ENCODE results near the gene DENND1A. TPM values are rescaled to one million over a fixed set of nuclear protein-coding genes. Genes with fewer than 3 reads are reported as not detected.
"Not testable (repeated sequence)": the region's sequence is repeated elsewhere in the genome, so short reads cannot be mapped to it uniquely, and the experiment has no call there.

The DENND1A gene, protein sequence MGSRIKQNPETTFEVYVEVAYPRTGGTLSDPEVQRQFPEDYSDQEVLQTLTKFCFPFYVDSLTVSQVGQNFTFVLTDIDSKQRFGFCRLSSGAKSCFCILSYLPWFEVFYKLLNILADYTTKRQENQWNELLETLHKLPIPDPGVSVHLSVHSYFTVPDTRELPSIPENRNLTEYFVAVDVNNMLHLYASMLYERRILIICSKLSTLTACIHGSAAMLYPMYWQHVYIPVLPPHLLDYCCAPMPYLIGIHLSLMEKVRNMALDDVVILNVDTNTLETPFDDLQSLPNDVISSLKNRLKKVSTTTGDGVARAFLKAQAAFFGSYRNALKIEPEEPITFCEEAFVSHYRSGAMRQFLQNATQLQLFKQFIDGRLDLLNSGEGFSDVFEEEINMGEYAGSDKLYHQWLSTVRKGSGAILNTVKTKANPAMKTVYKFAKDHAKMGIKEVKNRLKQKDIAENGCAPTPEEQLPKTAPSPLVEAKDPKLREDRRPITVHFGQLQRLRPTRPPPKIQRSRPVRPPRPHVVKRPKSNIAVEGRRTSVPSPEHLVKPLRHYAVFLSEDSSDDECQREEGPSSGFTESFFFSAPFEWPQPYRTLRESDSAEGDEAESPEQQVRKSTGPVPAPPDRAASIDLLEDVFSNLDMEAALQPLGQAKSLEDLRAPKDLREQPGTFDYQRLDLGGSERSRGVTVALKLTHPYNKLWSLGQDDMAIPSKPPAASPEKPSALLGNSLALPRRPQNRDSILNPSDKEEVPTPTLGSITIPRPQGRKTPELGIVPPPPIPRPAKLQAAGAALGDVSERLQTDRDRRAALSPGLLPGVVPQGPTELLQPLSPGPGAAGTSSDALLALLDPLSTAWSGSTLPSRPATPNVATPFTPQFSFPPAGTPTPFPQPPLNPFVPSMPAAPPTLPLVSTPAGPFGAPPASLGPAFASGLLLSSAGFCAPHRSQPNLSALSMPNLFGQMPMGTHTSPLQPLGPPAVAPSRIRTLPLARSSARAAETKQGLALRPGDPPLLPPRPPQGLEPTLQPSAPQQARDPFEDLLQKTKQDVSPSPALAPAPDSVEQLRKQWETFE
- total RNA-seq = 10 to 100 TPM; 19.3 to 22.8 TPM

GRCh38 chr9:123929870-123930831 is at the start of gene DENND1A:
Gene DENND1A, minus strand, starts transcription at chr9:123930126. Its CDS starts 221 bp downstream, at chr9:123929905.
- peaks cover 20% of the 10 kb centered on the region for H3K36me3 Mint-ChIP-seq (ENCODE audit: low read depth)
- H3K4me1 Mint-ChIP-seq = peaks cover 35% of the 10 kb centered on the region
- H3K4me3 Mint-ChIP-seq = peak within 1 kb of the TSS; percentile 92
- peak within 1 kb of the TSS; percentile 96 for H3K27ac Mint-ChIP-seq
- peaks cover 5% of the 10 kb centered on the region for H3K27me3 Mint-ChIP-seq
- H3K9me3 Mint-ChIP-seq = peaks cover 6% of the 10 kb centered on the region
- peak; percentile 83 for ATAC-seq (replicated peaks)

- Mint-ChIP-seq H3K27me3 (peaks cover 24% of the 10 kb centered on the region), H3K9me3 (no peaks in the 10 kb centered on the region), H3K4me3 (no peak overlapping the region), H3K4me1 (no peaks in the 10 kb centered on the region), H3K36me3 (ENCODE audit: low read depth) (no peaks in the 10 kb centered on the region), H3K27ac (no peak overlapping the region)
- no peak for ATAC-seq (replicated peaks)
Measured at GRCh38 chr9:123978981-123979380, 49.1 kb upstream of the DENND1A start.

DNA sequence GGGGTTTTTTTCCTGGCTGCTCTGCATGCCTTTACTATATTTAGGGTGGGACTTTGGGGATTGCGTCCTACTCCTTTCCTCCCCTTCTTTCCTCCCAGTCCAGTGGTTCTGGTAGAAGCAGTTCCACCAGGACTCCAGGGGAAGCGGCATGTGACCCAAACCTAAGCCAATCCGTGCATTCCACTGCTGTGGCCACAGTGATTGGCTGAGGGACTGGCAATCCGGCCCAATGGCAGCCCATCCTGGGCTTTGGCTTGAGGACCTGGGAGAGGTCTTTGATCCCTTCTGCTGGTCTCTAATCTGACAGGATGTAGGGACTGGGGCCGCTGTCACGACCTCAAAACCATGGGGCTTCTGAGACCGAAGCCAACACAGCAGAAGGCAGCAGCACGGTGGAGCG is 46.7 kb upstream of the DENND1A start:
- H3K36me3 Mint-ChIP-seq (ENCODE audit: low read depth); H3K27ac Mint-ChIP-seq; H3K4me3 Mint-ChIP-seq; H3K4me1 Mint-ChIP-seq; ATAC-seq (replicated peaks); H3K9me3 Mint-ChIP-seq: not testable (repeated sequence)
- peaks cover 16% of the 10 kb centered on the region for H3K27me3 Mint-ChIP-seq

- Mint-ChIP-seq H3K27me3 (peaks cover 12% of the 10 kb centered on the region), H3K9me3 (no peaks in the 10 kb centered on the region), H3K4me1 (no peaks in the 10 kb centered on the region), H3K4me3 (no peak overlapping the region), H3K36me3 (ENCODE audit: low read depth) (no peaks in the 10 kb centered on the region), H3K27ac (no peak overlapping the region)
- ATAC-seq (replicated peaks) = no peak
Measured at GRCh38 chr9:123975871-123976270, 45.9 kb upstream of the DENND1A start.

GRCh38 chr9:123974471-123974870 is 44.5 kb upstream of the DENND1A start:
- Mint-ChIP-seq H3K4me3 (no peak overlapping the region), H3K27me3 (peaks cover 10% of the 10 kb centered on the region), H3K9me3 (no peaks in the 10 kb centered on the region), H3K4me1 (no peaks in the 10 kb centered on the region), H3K36me3 (ENCODE audit: low read depth) (no peaks in the 10 kb centered on the region), H3K27ac (no peak overlapping the region)
- ATAC-seq (replicated peaks) = no peak

- Mint-ChIP-seq H3K36me3 (ENCODE audit: low read depth) (no peaks in the 10 kb centered on the region), H3K9me3 (no peaks in the 10 kb centered on the region), H3K27ac (no peak overlapping the region), H3K4me1 (no peaks in the 10 kb centered on the region), H3K27me3 (peaks cover 2% of the 10 kb centered on the region), H3K4me3 (no peak overlapping the region)
- ATAC-seq (replicated peaks) = no peak
Measured at GRCh38 chr9:123973590-123974223, 43.8 kb upstream of the DENND1A start.

DNA sequence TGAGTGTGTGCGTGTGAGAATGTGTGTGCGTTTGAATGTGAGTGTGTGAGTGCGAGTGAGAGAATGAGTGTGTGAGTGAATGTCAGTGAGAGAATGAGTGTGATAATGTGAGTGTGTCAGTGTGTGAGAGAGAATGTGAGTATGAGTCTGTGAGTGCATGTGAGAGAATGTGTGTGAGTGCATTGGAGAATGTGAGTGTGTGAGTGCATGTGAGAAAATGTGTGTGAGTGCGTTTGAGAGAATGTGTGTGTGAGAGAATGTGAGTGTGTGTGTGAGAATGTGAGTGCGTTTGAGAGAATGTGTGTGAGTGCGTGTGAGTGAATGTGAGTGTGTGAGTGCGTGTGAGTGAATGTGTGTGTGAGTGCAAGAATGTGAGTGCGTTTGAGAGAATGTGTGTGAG is 42.7 kb upstream of the DENND1A start:
- no peaks in the 10 kb centered on the region for H3K9me3 Mint-ChIP-seq
- no peak overlapping the region for H3K27ac Mint-ChIP-seq
- peaks cover 2% of the 10 kb centered on the region for H3K27me3 Mint-ChIP-seq
- no peaks in the 10 kb centered on the region for H3K36me3 Mint-ChIP-seq (ENCODE audit: low read depth)
- no peak overlapping the region for H3K4me3 Mint-ChIP-seq
- no peak for ATAC-seq (replicated peaks)
- H3K4me1 Mint-ChIP-seq = no peaks in the 10 kb centered on the region

GRCh38 chr9:123967323-123967722 is 37.4 kb upstream of the DENND1A start:
- Mint-ChIP-seq H3K27me3 (peaks cover 11% of the 10 kb centered on the region), H3K36me3 (ENCODE audit: low read depth) (no peaks in the 10 kb centered on the region), H3K4me1 (no peaks in the 10 kb centered on the region), H3K9me3 (no peaks in the 10 kb centered on the region), H3K4me3 (no peak overlapping the region), H3K27ac (no peak overlapping the region)
- ATAC-seq (replicated peaks) = no peak

DNA sequence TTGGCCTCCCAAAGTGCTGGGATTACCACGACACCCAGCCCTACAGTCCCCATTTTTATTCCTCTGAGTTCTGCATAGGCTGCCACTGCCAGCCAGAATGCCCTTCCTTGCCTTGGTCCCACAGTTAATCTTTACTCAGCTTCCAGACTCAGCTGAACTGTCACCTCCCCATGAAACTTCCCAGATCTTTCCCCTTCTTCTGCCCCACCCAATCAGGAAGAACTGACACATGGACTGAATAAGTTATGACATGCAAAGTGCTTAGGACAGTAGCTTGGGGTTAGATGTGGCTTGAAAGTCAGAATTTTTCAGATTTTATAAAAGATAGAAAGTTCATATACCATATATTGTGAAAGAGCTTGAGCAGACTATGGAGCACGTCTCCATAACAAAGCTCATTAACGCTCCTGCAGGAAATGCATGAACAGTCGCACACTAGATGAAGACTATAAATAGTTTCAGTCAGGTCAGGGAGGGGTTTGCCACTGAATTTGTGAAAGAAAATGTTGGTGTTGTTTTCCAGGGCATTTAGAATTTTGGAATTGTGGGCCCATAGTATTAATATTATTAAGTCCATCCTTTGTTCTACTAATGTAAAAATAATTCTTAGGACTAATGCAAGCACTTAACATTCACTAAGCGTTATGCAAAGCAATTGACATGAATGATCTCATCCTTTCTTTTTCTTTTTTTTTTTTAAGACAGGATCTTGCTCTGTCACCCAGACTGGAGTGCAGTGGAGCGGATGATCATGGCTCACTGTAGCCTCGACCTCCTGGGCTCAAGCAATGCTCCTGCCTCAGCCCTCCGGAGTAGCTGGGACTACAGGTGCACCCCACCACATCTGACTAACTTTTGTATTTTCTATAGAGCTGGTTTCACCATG is 36.1 kb upstream of the DENND1A start:
- Mint-ChIP-seq H3K27ac (no peak overlapping the region), H3K4me3 (no peak overlapping the region), H3K36me3 (ENCODE audit: low read depth) (no peaks in the 10 kb centered on the region), H3K27me3 (peaks cover 14% of the 10 kb centered on the region), H3K9me3 (no peaks in the 10 kb centered on the region), H3K4me1 (no peaks in the 10 kb centered on the region)
- ATAC-seq (replicated peaks) = no peak

DNA sequence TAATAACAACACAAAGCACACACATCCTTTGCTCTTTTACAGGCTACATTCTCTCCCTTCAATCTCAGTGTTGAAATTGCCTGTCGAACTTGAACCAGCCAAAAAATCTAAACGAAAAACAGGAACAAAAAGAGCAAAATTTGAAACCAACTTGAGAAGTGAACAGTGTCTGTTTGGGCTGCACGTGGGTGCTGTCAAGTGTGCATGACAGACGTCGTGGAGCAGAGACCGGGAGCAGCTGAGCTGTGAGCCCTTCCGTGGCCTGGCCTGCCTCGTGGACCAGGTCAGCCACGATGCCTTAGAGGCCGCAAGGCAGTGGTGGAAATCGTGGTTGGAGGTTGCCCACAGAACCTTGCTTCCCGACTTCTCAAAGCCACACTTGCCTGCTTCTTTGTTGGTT is 34.8 kb upstream of the DENND1A start:
- H3K9me3 Mint-ChIP-seq = no peaks in the 10 kb centered on the region

GRCh38 chr9:123960965-123961364 is 31.0 kb upstream of the DENND1A start:
- H3K4me3 Mint-ChIP-seq = no peak overlapping the region
- H3K36me3 Mint-ChIP-seq (ENCODE audit: low read depth) = no peaks in the 10 kb centered on the region
- no peaks in the 10 kb centered on the region for H3K4me1 Mint-ChIP-seq
- no peak for ATAC-seq (replicated peaks)
- H3K27ac Mint-ChIP-seq = no peak overlapping the region
- no peaks in the 10 kb centered on the region for H3K9me3 Mint-ChIP-seq
- peaks cover 18% of the 10 kb centered on the region for H3K27me3 Mint-ChIP-seq

More for the DNA sequence above, 34.8 kb upstream of the DENND1A start:
- no peak overlapping the region for H3K4me3 Mint-ChIP-seq
- H3K27me3 Mint-ChIP-seq = peaks cover 19% of the 10 kb centered on the region
- H3K4me1 Mint-ChIP-seq = no peaks in the 10 kb centered on the region
- no peak overlapping the region for H3K27ac Mint-ChIP-seq
- no peak for ATAC-seq (replicated peaks)
- H3K36me3 Mint-ChIP-seq (ENCODE audit: low read depth) = no peaks in the 10 kb centered on the region

GRCh38 chr9:123960366-123960765 is 30.4 kb upstream of the DENND1A start:
- Mint-ChIP-seq H3K9me3 (no peaks in the 10 kb centered on the region), H3K27me3 (peaks cover 14% of the 10 kb centered on the region), H3K4me3 (no peak overlapping the region), H3K4me1 (no peaks in the 10 kb centered on the region), H3K27ac (no peak overlapping the region), H3K36me3 (ENCODE audit: low read depth) (no peaks in the 10 kb centered on the region)
- ATAC-seq (replicated peaks) = no peak

DNA sequence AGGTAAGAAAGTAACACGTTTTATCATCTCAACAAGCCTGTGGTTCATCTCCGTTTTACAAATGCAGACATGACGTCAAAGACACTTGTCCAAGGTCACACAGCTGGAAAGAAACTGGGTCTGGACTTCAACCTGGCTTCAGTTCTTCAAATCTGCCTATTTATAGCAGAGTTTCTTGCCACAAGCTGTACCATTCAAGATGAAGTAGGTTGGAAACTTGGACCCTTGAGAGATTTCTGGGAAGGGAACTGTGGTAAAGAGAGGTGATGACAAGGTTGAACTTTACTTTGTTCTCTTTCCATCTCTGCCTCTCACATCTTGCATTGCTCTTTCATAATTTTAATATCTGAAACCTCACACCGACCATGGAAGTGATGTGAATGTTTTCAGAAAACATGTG is 29.9 kb upstream of the DENND1A start:
- Mint-ChIP-seq H3K36me3 (ENCODE audit: low read depth) (no peaks in the 10 kb centered on the region), H3K9me3 (no peaks in the 10 kb centered on the region), H3K4me3 (no peak overlapping the region), H3K27ac (no peak overlapping the region), H3K4me1 (no peaks in the 10 kb centered on the region), H3K27me3 (peaks cover 17% of the 10 kb centered on the region)
- no peak for ATAC-seq (replicated peaks)

All from activated T-helper 17 cell treated with anti-CD3 and anti-CD28 coated beads, Interleukin-2, amount 50 U/mL, for 72 hours (primary cell).